ENCODE data around the gene SFT2D3.
"Not testable (repeated sequence)": the region's sequence is repeated elsewhere in the genome, so short reads cannot be mapped to it uniquely, and the experiment has no call there.

Gene SFT2D3

DNA sequence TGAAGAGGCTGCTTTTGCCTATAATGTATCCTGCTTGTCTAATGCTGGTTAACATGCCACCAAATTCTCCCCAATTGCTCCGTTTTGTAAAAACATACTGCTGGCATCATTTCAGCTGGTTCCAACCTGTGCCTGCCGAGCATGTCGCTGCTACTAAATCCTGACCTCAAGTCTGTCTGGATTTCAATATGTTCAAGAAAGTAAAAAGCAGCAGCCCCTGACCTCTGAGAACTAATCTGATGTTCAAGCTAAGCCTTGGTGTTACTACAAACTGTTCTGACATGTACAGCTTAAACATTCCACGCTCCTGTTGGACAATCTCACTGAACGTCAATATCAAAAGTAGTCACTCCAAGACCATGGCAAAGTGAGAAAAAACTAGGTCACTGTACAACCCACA lies 46.3 kb downstream of the SFT2D3 start:
- DNase-seq (ENCODE audit: low spot score): no peak

GRCh38 chr2:127749537-127749936 lies 48.2 kb downstream of the SFT2D3 start:
- DNase-seq (ENCODE audit: low spot score): not testable (repeated sequence)

GRCh38 chr2:127753374-127753773 lies 52.1 kb downstream of the SFT2D3 start:
- no peak for DNase-seq (ENCODE audit: low spot score)

- no peak for DNase-seq (ENCODE audit: low spot score)
These were observed 52.9 kb downstream of the SFT2D3 start for GRCh38 chr2:127754186-127754585.

Data from Ammon's horn (tissue), 1 donor.